Endometrium (tissue), 2 donors: ENCODE measurements around the gene CDC14A.
"Not testable (repeated sequence)": the region's sequence is repeated elsewhere in the genome, so short reads cannot be mapped to it uniquely, and the experiment has no call there.

Source experiments
- FAIRE-seq: peaks from 2 replicates; lab custom pipeline; 2012; peaks lifted over from hg19 to GRCh38; lab: Jason Lieb, UNC
- donor health status: control.
- donor health status: control.

The CDC14A gene

GRCh38 chr1:100352267-100353070 lies at the start of gene CDC14A:
Gene CDC14A, plus strand, starts transcription at chr1:100352506. Its CDS starts 449 bp downstream, at chr1:100352955.
- no peak for FAIRE-seq

GRCh38 chr1:100302739-100303138 lies 49.6 kb upstream of the CDC14A start:
- no peak for FAIRE-seq

- FAIRE-seq, result no peak
These were observed 48.1 kb upstream of the CDC14A start for GRCh38 chr1:100304227-100304626.

- FAIRE-seq, result no peak
These were observed 47.4 kb upstream of the CDC14A start for GRCh38 chr1:100304921-100305320.

GRCh38 chr1:100305954-100306353 lies 46.4 kb upstream of the CDC14A start:
- no peak for FAIRE-seq

GRCh38 chr1:100306735-100307313 lies 45.5 kb upstream of the CDC14A start:
- no peak for FAIRE-seq

GRCh38 chr1:100308777-100309176 lies 43.5 kb upstream of the CDC14A start:
- no peak for FAIRE-seq

GRCh38 chr1:100309863-100310262 lies 42.4 kb upstream of the CDC14A start:
- no peak for FAIRE-seq

- no peak for FAIRE-seq
These were observed 38.9 kb upstream of the CDC14A start for GRCh38 chr1:100313382-100313781.

- no peak for FAIRE-seq
These were observed 35.7 kb upstream of the CDC14A start for GRCh38 chr1:100316622-100317021.

- no peak for FAIRE-seq
These were observed 31.8 kb upstream of the CDC14A start for GRCh38 chr1:100320311-100321099.

- no peak for FAIRE-seq
These were observed 31.2 kb upstream of the CDC14A start for GRCh38 chr1:100321100-100321493.

GRCh38 chr1:100321506-100321905 lies 30.8 kb upstream of the CDC14A start:
- FAIRE-seq, result no peak

GRCh38 chr1:100322436-100323211 lies 29.7 kb upstream of the CDC14A start:
- no peak for FAIRE-seq

- no peak for FAIRE-seq
These were observed 28.7 kb upstream of the CDC14A start for GRCh38 chr1:100323419-100324106.

- FAIRE-seq, result no peak
These were observed 26.6 kb upstream of the CDC14A start for GRCh38 chr1:100325415-100326324.

GRCh38 chr1:100326325-100326670 lies 26.0 kb upstream of the CDC14A start:
- not testable (repeated sequence) for FAIRE-seq

GRCh38 chr1:100328133-100328532 lies 24.2 kb upstream of the CDC14A start:
- no peak for FAIRE-seq

GRCh38 chr1:100331146-100331545 lies 21.2 kb upstream of the CDC14A start:
- peak; percentile 43 for FAIRE-seq

- no peak for FAIRE-seq
These were observed 20.0 kb upstream of the CDC14A start for GRCh38 chr1:100332331-100332730.

GRCh38 chr1:100335436-100335835 lies 16.9 kb upstream of the CDC14A start:
- FAIRE-seq, result no peak
